ENCODE data around the gene RFPL4A. TPM values are rescaled to one million over a fixed set of nuclear protein-coding genes. Genes with fewer than 3 reads are reported as not detected.
"Not testable (repeated sequence)": the region's sequence is repeated elsewhere in the genome, so short reads cannot be mapped to it uniquely, and the experiment has no call there.

RFPL4A gene
- total and polyA plus RNA-seq, 4 donors: not detected

GRCh38 chr19:55723491-55723890 is 35.4 kb upstream of the RFPL4A start:
- DNase-seq (no peak), ATAC-seq (ENCODE audit: insufficient read depth, low FRiP score) (no peak)
- Histone ChIP-seq H3K27me3 (ENCODE audit: control insufficient read depth in 3 of 3, insufficient read depth in 3 of 3, low read length in 2 of 3) (peaks cover 0 to 4% (median 0%) of the 10 kb centered on the region in 3 donors), H3K27ac (ENCODE audit: low read depth in 1 of 2, low read length in 1 of 2) (no peak overlapping the region), H3K36me3 (ENCODE audit: control insufficient read depth in 4 of 4, insufficient read depth in 4 of 4, low read length in 4 of 4) (no peaks in the 10 kb centered on the region), H3K9me3 (ENCODE audit: control insufficient read depth in 4 of 4, insufficient read depth in 3 of 4, low read length in 3 of 4) (peaks cover 0 to 10% (median 3%) of the 10 kb centered on the region in 4 donors), H3K9ac (ENCODE audit: insufficient read depth in 1 of 2, low read length in 2 of 2) (no peak overlapping the region), H3K4me1 (ENCODE audit: control insufficient read depth in 5 of 5, insufficient read depth in 5 of 5, low read length in 5 of 5) (no peaks in the 10 kb centered on the region), H3K4me3 (no peak overlapping the region)
- WGBS, 2 donors: 92 to 97% methylated on average over 8 of the region's 8 CpGs
- TF ChIP-seq CTCF (IDR thresholded peaks at IDR 0.05; ENCODE audit: control extremely low read depth, extremely low read depth): no peak

- 79 to 82% methylated on average over 2 of the region's 2 CpGs for WGBS, 2 donors
- H3K9ac ChIP-seq (ENCODE audit: insufficient read depth in 1 of 2, low read length in 2 of 2); H3K27ac ChIP-seq (ENCODE audit: low read depth in 1 of 2, low read length in 1 of 2); H3K36me3 ChIP-seq (ENCODE audit: control insufficient read depth in 4 of 4, insufficient read depth in 4 of 4, low read length in 4 of 4); H3K4me1 ChIP-seq (ENCODE audit: control insufficient read depth in 5 of 5, insufficient read depth in 5 of 5, low read length in 5 of 5); ATAC-seq (ENCODE audit: insufficient read depth, low FRiP score); DNase-seq; H3K27me3 ChIP-seq (ENCODE audit: control insufficient read depth in 3 of 3, insufficient read depth in 3 of 3, low read length in 2 of 3); H3K9me3 ChIP-seq (ENCODE audit: control insufficient read depth in 4 of 4, insufficient read depth in 3 of 4, low read length in 3 of 4); H3K4me3 ChIP-seq: not testable (repeated sequence)
These were observed 28.5 kb upstream of the RFPL4A start for GRCh38 chr19:55730378-55730777.

GRCh38 chr19:55738302-55738701 is 20.6 kb upstream of the RFPL4A start, which contains the start of gene NLRP9:
TSS of gene NLRP9 (minus strand) at chr19:55738402. CDS start at chr19:55738374, 28 bp downstream.
- ATAC-seq (ENCODE audit: insufficient read depth, low FRiP score) (no peak), DNase-seq (no peak)
- no peaks in the 10 kb centered on the region for H3K4me1 ChIP-seq (ENCODE audit: control insufficient read depth in 5 of 5, insufficient read depth in 5 of 5, low read length in 5 of 5)
- no peaks in the 10 kb centered on the region for H3K27me3 ChIP-seq (ENCODE audit: control insufficient read depth in 3 of 3, insufficient read depth in 3 of 3, low read length in 2 of 3)
- H3K4me3 ChIP-seq: no peak within 1 kb of the TSS
- H3K9me3 ChIP-seq (ENCODE audit: control insufficient read depth in 4 of 4, insufficient read depth in 3 of 4, low read length in 3 of 4): no peaks in the 10 kb centered on the region
- H3K27ac ChIP-seq (ENCODE audit: low read depth in 1 of 2, low read length in 1 of 2): no peak within 1 kb of the TSS
- WGBS, 2 donors: 90 to 96% methylated on average over 3 of the region's 3 CpGs
- TF ChIP-seq CTCF (IDR thresholded peaks at IDR 0.05; ENCODE audit: control extremely low read depth, extremely low read depth): no peak
- H3K9ac ChIP-seq (ENCODE audit: insufficient read depth in 1 of 2, low read length in 2 of 2): no peak within 1 kb of the TSS
- H3K36me3 ChIP-seq (ENCODE audit: control insufficient read depth in 4 of 4, insufficient read depth in 4 of 4, low read length in 4 of 4): no peaks in the 10 kb centered on the region

- 91 to 93% methylated on average over 6 of the region's 6 CpGs for WGBS, 2 donors
- TF ChIP-seq CTCF (IDR thresholded peaks at IDR 0.05; ENCODE audit: control extremely low read depth, extremely low read depth): no peak
- Histone ChIP-seq H3K4me3 (no peak overlapping the region), H3K36me3 (ENCODE audit: control insufficient read depth in 4 of 4, insufficient read depth in 4 of 4, low read length in 4 of 4) (no peaks in the 10 kb centered on the region), H3K27ac (ENCODE audit: low read depth in 1 of 2, low read length in 1 of 2) (no peak overlapping the region), H3K9ac (ENCODE audit: insufficient read depth in 1 of 2, low read length in 2 of 2) (no peak overlapping the region), H3K9me3 (ENCODE audit: control insufficient read depth in 4 of 4, insufficient read depth in 3 of 4, low read length in 3 of 4) (no peaks in the 10 kb centered on the region), H3K4me1 (ENCODE audit: control insufficient read depth in 5 of 5, insufficient read depth in 5 of 5, low read length in 5 of 5) (no peaks in the 10 kb centered on the region), H3K27me3 (ENCODE audit: control insufficient read depth in 3 of 3, insufficient read depth in 3 of 3, low read length in 2 of 3) (no peaks in the 10 kb centered on the region)
- DNase-seq (no peak), ATAC-seq (ENCODE audit: insufficient read depth, low FRiP score) (no peak)
These were observed 8.2 kb upstream of the RFPL4A start for GRCh38 chr19:55750715-55751114.

Data from lung (tissue), 12 donors.